Stimulated activated naive B cell treated with anti-CD40 and anti-IgM and Interleukin-4, amounts not matched to agents 10 μg/mL and 1 μg/mL and 100 μg/mL, for 72 hours (primary cell): Measurements from ENCODE around the gene C11orf24.

Source experiments
- ATAC-seq, 2 donors: fragments of 150-1000 bp; cut with Tn5 transposase; replicated peaks; 2 replicates each; pipeline ENCODE4 v1.10.0; 2021; ENCODE audit warnings: moderate library complexity in 1 of 2
- DNase-seq: peaks from one replicate; pipeline ENCODE4 v3.0.0; 2021
- H3K27ac Mint-ChIP-seq: one replicate; pipeline ENCODE4 v1.8.0; 2022; ENCODE audit warnings: mild to moderate bottlenecking, mixed read lengths
- H3K27me3 Mint-ChIP-seq, 2 donors: one replicate each; pipeline ENCODE4 v1.8.0; 2022; ENCODE audit warnings: mixed read lengths in 2 of 2
- H3K36me3 Mint-ChIP-seq, 2 donors: one replicate each; pipeline ENCODE4 v1.8.0; 2022; ENCODE audit warnings: mixed read lengths in 2 of 2, mild to moderate bottlenecking in 1 of 2
- H3K4me1 Mint-ChIP-seq, 2 donors: one replicate each; pipeline ENCODE4 v1.8.0; 2022; ENCODE audit warnings: mixed read lengths in 2 of 2, mild to moderate bottlenecking in 1 of 2
- H3K4me3 Mint-ChIP-seq, 2 donors: one replicate each; pipeline ENCODE4 v1.8.0; 2022; ENCODE audit warnings: mild to moderate bottlenecking in 2 of 2, mixed read lengths in 2 of 2, moderate library complexity in 1 of 2
- H3K9me3 Mint-ChIP-seq, 2 donors: one replicate each; pipeline ENCODE4 v1.8.0; 2022; ENCODE audit warnings: mixed read lengths in 2 of 2, mild to moderate bottlenecking in 1 of 2

Gene C11orf24

GRCh38 chr11:68271781-68272608 is at the start of gene C11orf24:
C11orf24 (minus strand) TSS chr11:68271973; CDS start chr11:68263767, 8,206 bp downstream.
- Mint-ChIP-seq H3K27me3 (no peaks in the 10 kb centered on the region), H3K36me3 (peaks cover 17 to 30% of the 10 kb centered on the region in 2 donors), H3K27ac (peak within 1 kb of the TSS; percentile 99), H3K4me3 (peak within 1 kb of the TSS; percentile 99 to 100), H3K4me1 (peaks cover 45 to 67% of the 10 kb centered on the region in 2 donors), H3K9me3 (peaks cover 0 to 3% of the 10 kb centered on the region in 2 donors)
- peak; percentile 83 for ATAC-seq
- DNase-seq, result peak; percentile 94

GRCh38 chr11:68317147-68317785 is 45.5 kb upstream of the C11orf24 start:
- peaks cover 42 to 49% of the 10 kb centered on the region in 2 donors for H3K27me3 Mint-ChIP-seq
- no peak overlapping the region for H3K4me3 Mint-ChIP-seq
- DNase-seq, result no peak
- no peak overlapping the region for H3K27ac Mint-ChIP-seq
- H3K9me3 Mint-ChIP-seq, result no peaks in the 10 kb centered on the region
- peaks cover 19% of the 10 kb centered on the region in 2 donors for H3K4me1 Mint-ChIP-seq
- no peak for ATAC-seq
- peaks cover 0 to 2% of the 10 kb centered on the region in 2 donors for H3K36me3 Mint-ChIP-seq

- Mint-ChIP-seq H3K27me3 (peaks cover 42 to 46% of the 10 kb centered on the region in 2 donors), H3K36me3 (peaks cover 0 to 2% of the 10 kb centered on the region in 2 donors), H3K4me3 (no peak overlapping the region), H3K4me1 (peaks cover 19% of the 10 kb centered on the region in 2 donors), H3K27ac (no peak overlapping the region), H3K9me3 (no peaks in the 10 kb centered on the region)
- ATAC-seq (no peak), DNase-seq (no peak)
These were observed 43.6 kb upstream of the C11orf24 start for GRCh38 chr11:68315171-68315920.

- H3K4me1 Mint-ChIP-seq, result peaks cover 19% of the 10 kb centered on the region in 2 donors
- peak overlapping the region; percentile 82 to 83 for H3K4me3 Mint-ChIP-seq
- H3K27me3 Mint-ChIP-seq, result peaks cover 39 to 44% of the 10 kb centered on the region in 2 donors
- H3K27ac Mint-ChIP-seq, result peak overlapping the region; percentile 69
- ATAC-seq, result no peak
- no peaks in the 10 kb centered on the region for H3K9me3 Mint-ChIP-seq
- peaks cover 0 to 1% of the 10 kb centered on the region in 2 donors for H3K36me3 Mint-ChIP-seq
- no peak for DNase-seq
These were observed 42.7 kb upstream of the C11orf24 start for GRCh38 chr11:68314203-68315170.

- peak overlapping the region; percentile 82 to 83 for H3K4me3 Mint-ChIP-seq
- peak overlapping the region; percentile 59 for H3K27ac Mint-ChIP-seq
- DNase-seq (no peak), ATAC-seq (peak; percentile 13 to 27)
- no peaks in the 10 kb centered on the region for H3K36me3 Mint-ChIP-seq
- H3K4me1 Mint-ChIP-seq, result peaks cover 19% of the 10 kb centered on the region in 2 donors
- peaks cover 38 to 43% of the 10 kb centered on the region in 2 donors for H3K27me3 Mint-ChIP-seq
- H3K9me3 Mint-ChIP-seq, result no peaks in the 10 kb centered on the region
These were observed 41.9 kb upstream of the C11orf24 start for GRCh38 chr11:68313574-68314202.

GRCh38 chr11:68312780-68313573 is 41.2 kb upstream of the C11orf24 start:
- ATAC-seq (peak; percentile 48 to 58), DNase-seq (no peak)
- Mint-ChIP-seq H3K27ac (peak overlapping the region; percentile 59), H3K9me3 (no peaks in the 10 kb centered on the region), H3K4me3 (peak overlapping the region; percentile 82 to 83), H3K27me3 (peaks cover 38 to 43% of the 10 kb centered on the region in 2 donors), H3K4me1 (peaks cover 19% of the 10 kb centered on the region in 2 donors), H3K36me3 (no peaks in the 10 kb centered on the region)

GRCh38 chr11:68312117-68312779 is 40.5 kb upstream of the C11orf24 start, which contains the start of gene LRP5:
LRP5 (plus strand) TSS chr11:68312591; CDS start chr11:68312715, 124 bp downstream.
- H3K27ac Mint-ChIP-seq, result peak within 1 kb of the TSS; percentile 59
- peaks cover 19% of the 10 kb centered on the region in 2 donors for H3K4me1 Mint-ChIP-seq
- peak; percentile 50 to 53 for ATAC-seq
- no peaks in the 10 kb centered on the region for H3K9me3 Mint-ChIP-seq
- DNase-seq, result no peak
- H3K4me3 Mint-ChIP-seq, result peak within 1 kb of the TSS; percentile 82 to 83
- no peaks in the 10 kb centered on the region for H3K36me3 Mint-ChIP-seq
- peaks cover 37 to 43% of the 10 kb centered on the region in 2 donors for H3K27me3 Mint-ChIP-seq

- ATAC-seq (no peak), DNase-seq (no peak)
- H3K27ac Mint-ChIP-seq, result no peak overlapping the region
- H3K27me3 Mint-ChIP-seq, result peaks cover 29 to 37% of the 10 kb centered on the region in 2 donors
- H3K9me3 Mint-ChIP-seq, result no peaks in the 10 kb centered on the region
- H3K36me3 Mint-ChIP-seq, result no peaks in the 10 kb centered on the region
- peaks cover 19% of the 10 kb centered on the region in 2 donors for H3K4me1 Mint-ChIP-seq
- H3K4me3 Mint-ChIP-seq, result peak overlapping the region; percentile 45 to 50
These were observed 39.7 kb upstream of the C11orf24 start for GRCh38 chr11:68311160-68312116.

GRCh38 chr11:68309621-68310185 is 37.9 kb upstream of the C11orf24 start:
- Mint-ChIP-seq H3K27ac (no peak overlapping the region), H3K9me3 (no peaks in the 10 kb centered on the region), H3K4me3 (no peak overlapping the region), H3K27me3 (peaks cover 17 to 22% of the 10 kb centered on the region in 2 donors), H3K36me3 (no peaks in the 10 kb centered on the region), H3K4me1 (peaks cover 12 to 17% of the 10 kb centered on the region in 2 donors)
- DNase-seq (no peak), ATAC-seq (no peak)

- DNase-seq, result no peak
- H3K27ac Mint-ChIP-seq, result no peak overlapping the region
- peaks cover 3% of the 10 kb centered on the region in 2 donors for H3K36me3 Mint-ChIP-seq
- H3K9me3 Mint-ChIP-seq, result peaks cover 1 to 4% of the 10 kb centered on the region in 2 donors
- peaks cover under 1 to 6% of the 10 kb centered on the region in 2 donors for H3K27me3 Mint-ChIP-seq
- no peak overlapping the region for H3K4me3 Mint-ChIP-seq
- no peak for ATAC-seq
- H3K4me1 Mint-ChIP-seq, result peaks cover 5 to 6% of the 10 kb centered on the region in 2 donors
These were observed 36.3 kb upstream of the C11orf24 start for GRCh38 chr11:68308068-68308467.

GRCh38 chr11:68306636-68307035 is 34.9 kb upstream of the C11orf24 start:
- peaks cover 0 to 6% of the 10 kb centered on the region in 2 donors for H3K27me3 Mint-ChIP-seq
- no peak for DNase-seq
- no peak overlapping the region for H3K27ac Mint-ChIP-seq
- peaks cover 3% of the 10 kb centered on the region in 2 donors for H3K36me3 Mint-ChIP-seq
- H3K4me1 Mint-ChIP-seq, result peaks cover 8 to 11% of the 10 kb centered on the region in 2 donors
- ATAC-seq, result no peak
- no peak overlapping the region for H3K4me3 Mint-ChIP-seq
- H3K9me3 Mint-ChIP-seq, result peaks cover 1 to 4% of the 10 kb centered on the region in 2 donors
